Superior temporal gyrus (tissue), 1 donor: ENCODE measurements around the gene HGF.
"Not testable (repeated sequence)": the region's sequence is repeated elsewhere in the genome, so short reads cannot be mapped to it uniquely, and the experiment has no call there.

Source experiments
- DNase-seq: peaks from one replicate; pipeline ENCODE4 v3.0.0-alpha.2; 2016; ENCODE audit errors: extremely low spot score

The HGF gene

GRCh38 chr7:81722250-81722649 is 47.6 kb downstream of the HGF start:
- not testable (repeated sequence) for DNase-seq

- no peak for DNase-seq
Measured at GRCh38 chr7:81721437-81721836, 48.4 kb downstream of the HGF start.

GRCh38 chr7:81719865-81720264 is 50.0 kb downstream of the HGF start:
- no peak for DNase-seq

GRCh38 chr7:81715984-81716588 is 53.8 kb downstream of the HGF start:
- no peak for DNase-seq

GRCh38 chr7:81714306-81714705 is 55.5 kb downstream of the HGF start:
- no peak for DNase-seq

GRCh38 chr7:81710751-81711150 is 59.1 kb downstream of the HGF start:
- DNase-seq = no peak

- no peak for DNase-seq
Measured at GRCh38 chr7:81709836-81710235, 60.0 kb downstream of the HGF start.

GRCh38 chr7:81707966-81708365 is 61.9 kb downstream of the HGF start:
- no peak for DNase-seq

- no peak for DNase-seq
Measured at GRCh38 chr7:81707196-81707595, 62.7 kb downstream of the HGF start.

GRCh38 chr7:81705206-81705605 is 64.6 kb downstream of the HGF start:
- no peak for DNase-seq

- DNase-seq = no peak
Measured at GRCh38 chr7:81704595-81704994, 65.3 kb downstream of the HGF start.

- no peak for DNase-seq
Measured at GRCh38 chr7:81698965-81699364, 70.9 kb downstream of the HGF start.

- DNase-seq = no peak
Measured at GRCh38 chr7:81694711-81695110, 75.1 kb downstream of the HGF start.

- no peak for DNase-seq
Measured at GRCh38 chr7:81693894-81694293, 76.0 kb downstream of the HGF start.

GRCh38 chr7:81693080-81693479 is 76.8 kb downstream of the HGF start:
- DNase-seq = no peak

GRCh38 chr7:81692146-81692905 is 77.5 kb downstream of the HGF start:
- DNase-seq = no peak

GRCh38 chr7:81691199-81691821 is 78.5 kb downstream of the HGF start:
- no peak for DNase-seq

GRCh38 chr7:81690688-81691087 is 79.2 kb downstream of the HGF start:
- DNase-seq = no peak

GRCh38 chr7:81690251-81690650 is 79.6 kb downstream of the HGF start:
- DNase-seq = no peak

GRCh38 chr7:81688622-81689411 is 81.0 kb downstream of the HGF start:
- no peak for DNase-seq

- DNase-seq = no peak
Measured at GRCh38 chr7:81687062-81687461, 82.8 kb downstream of the HGF start.

GRCh38 chr7:81685270-81685868 is 84.5 kb downstream of the HGF start:
- no peak for DNase-seq
